Stomach (tissue), 4 donors: ENCODE results near the gene RPL28.

Experiments used
- EP300 ChIP-seq: sonication (generic); formaldehyde crosslinking; IDR thresholded peaks from one replicate; pipeline ENCODE4 v1.6.1; 2017; ENCODE audit warnings: antibody characterized with exemption
- POLR2A ChIP-seq, 4 donors: fragments of 450-650 bp; IDR thresholded peaks; one replicate each; pipeline ENCODE4 v1.6.1; 2016; ENCODE audit warnings: antibody characterized with exemption in 4 of 4, control low read depth in 2 of 4, mild to moderate bottlenecking in 1 of 4, moderate library complexity in 1 of 4
- POLR2AphosphoS5 ChIP-seq, 3 donors: sonication (generic); formaldehyde crosslinking; IDR thresholded peaks; one replicate each; pipeline ENCODE4 v1.6.1; 2016; ENCODE audit warnings: antibody characterized with exemption in 3 of 3
- TF ChIP-seq, protein P1 (sequence below), 7 experiments: fragments of 450-650 bp in 4 of 7; fragments of 200-600 bp in 3 of 7; sonication (generic) in 3 of 7; IDR thresholded peaks; one replicate each; pipeline ENCODE4 v1.5.1; 2016 to 2019; ENCODE audit warnings: antibody characterized with exemption in 7 of 7, control low read depth in 2 of 7, mild to moderate bottlenecking in 1 of 7

GRCh38 chr19:55362174-55362989, 23.4 kb upstream of the RPL28 start:
- TF ChIP-seq EP300 (no peak), POLR2A (IDR thresholded peaks at IDR 0.05) (no peak), POLR2AphosphoS5 (IDR thresholded peaks at IDR 0.05) (no peak)
- TF ChIP-seq, protein P1, sequence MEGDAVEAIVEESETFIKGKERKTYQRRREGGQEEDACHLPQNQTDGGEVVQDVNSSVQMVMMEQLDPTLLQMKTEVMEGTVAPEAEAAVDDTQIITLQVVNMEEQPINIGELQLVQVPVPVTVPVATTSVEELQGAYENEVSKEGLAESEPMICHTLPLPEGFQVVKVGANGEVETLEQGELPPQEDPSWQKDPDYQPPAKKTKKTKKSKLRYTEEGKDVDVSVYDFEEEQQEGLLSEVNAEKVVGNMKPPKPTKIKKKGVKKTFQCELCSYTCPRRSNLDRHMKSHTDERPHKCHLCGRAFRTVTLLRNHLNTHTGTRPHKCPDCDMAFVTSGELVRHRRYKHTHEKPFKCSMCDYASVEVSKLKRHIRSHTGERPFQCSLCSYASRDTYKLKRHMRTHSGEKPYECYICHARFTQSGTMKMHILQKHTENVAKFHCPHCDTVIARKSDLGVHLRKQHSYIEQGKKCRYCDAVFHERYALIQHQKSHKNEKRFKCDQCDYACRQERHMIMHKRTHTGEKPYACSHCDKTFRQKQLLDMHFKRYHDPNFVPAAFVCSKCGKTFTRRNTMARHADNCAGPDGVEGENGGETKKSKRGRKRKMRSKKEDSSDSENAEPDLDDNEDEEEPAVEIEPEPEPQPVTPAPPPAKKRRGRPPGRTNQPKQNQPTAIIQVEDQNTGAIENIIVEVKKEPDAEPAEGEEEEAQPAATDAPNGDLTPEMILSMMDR (IDR thresholded peaks at IDR 0.05), result no peak
